ENCODE results near the gene HDGFL3. TPM values are rescaled to one million over a fixed set of nuclear protein-coding genes. Genes with fewer than 3 reads are reported as not detected.

HDGFL3 gene
- total RNA-seq, 1 donor from 2014 or later: 130 TPM

DNA sequence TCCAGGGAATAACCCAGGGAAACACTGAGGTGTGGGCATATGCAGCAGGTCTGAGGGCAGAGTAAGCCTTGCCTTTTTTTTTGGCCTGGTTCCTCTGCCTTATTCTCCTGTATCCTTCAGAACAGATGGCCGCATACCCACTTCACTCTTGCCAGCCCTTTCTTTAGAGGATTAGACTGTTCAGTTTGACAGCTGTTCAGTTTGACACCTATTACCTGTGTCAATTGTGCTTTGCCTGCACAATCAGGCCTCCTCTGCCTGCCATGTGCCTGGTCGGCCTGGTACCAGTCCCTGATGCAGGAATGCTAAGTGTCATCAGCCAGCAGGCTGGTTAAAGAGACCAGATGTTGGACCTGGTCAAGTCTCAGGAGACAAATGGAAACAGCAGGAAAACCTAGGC, 77.8 kb downstream of the HDGFL3 start:
- TF ChIP-seq, protein P1, sequence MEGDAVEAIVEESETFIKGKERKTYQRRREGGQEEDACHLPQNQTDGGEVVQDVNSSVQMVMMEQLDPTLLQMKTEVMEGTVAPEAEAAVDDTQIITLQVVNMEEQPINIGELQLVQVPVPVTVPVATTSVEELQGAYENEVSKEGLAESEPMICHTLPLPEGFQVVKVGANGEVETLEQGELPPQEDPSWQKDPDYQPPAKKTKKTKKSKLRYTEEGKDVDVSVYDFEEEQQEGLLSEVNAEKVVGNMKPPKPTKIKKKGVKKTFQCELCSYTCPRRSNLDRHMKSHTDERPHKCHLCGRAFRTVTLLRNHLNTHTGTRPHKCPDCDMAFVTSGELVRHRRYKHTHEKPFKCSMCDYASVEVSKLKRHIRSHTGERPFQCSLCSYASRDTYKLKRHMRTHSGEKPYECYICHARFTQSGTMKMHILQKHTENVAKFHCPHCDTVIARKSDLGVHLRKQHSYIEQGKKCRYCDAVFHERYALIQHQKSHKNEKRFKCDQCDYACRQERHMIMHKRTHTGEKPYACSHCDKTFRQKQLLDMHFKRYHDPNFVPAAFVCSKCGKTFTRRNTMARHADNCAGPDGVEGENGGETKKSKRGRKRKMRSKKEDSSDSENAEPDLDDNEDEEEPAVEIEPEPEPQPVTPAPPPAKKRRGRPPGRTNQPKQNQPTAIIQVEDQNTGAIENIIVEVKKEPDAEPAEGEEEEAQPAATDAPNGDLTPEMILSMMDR (IDR thresholded peaks at IDR 0.05; ENCODE audit: partially characterized antibody, unreplicated experiment): no peak
- no peak for DNase-seq
- Mint-ChIP-seq H3K27me3 (ENCODE audit: unreplicated experiment) (peaks cover 2% of the 10 kb centered on the region), H3K36me3 (ENCODE audit: unreplicated experiment) (no peaks in the 10 kb centered on the region), H3K4me1 (ENCODE audit: low read depth, unreplicated experiment) (peaks cover 9% of the 10 kb centered on the region), H3K9me3 (ENCODE audit: unreplicated experiment) (peaks cover 2% of the 10 kb centered on the region), H3K27ac (ENCODE audit: unreplicated experiment) (peak overlapping the region; percentile 72), H3K4me3 (ENCODE audit: unreplicated experiment) (peak overlapping the region; percentile 43)

DNA sequence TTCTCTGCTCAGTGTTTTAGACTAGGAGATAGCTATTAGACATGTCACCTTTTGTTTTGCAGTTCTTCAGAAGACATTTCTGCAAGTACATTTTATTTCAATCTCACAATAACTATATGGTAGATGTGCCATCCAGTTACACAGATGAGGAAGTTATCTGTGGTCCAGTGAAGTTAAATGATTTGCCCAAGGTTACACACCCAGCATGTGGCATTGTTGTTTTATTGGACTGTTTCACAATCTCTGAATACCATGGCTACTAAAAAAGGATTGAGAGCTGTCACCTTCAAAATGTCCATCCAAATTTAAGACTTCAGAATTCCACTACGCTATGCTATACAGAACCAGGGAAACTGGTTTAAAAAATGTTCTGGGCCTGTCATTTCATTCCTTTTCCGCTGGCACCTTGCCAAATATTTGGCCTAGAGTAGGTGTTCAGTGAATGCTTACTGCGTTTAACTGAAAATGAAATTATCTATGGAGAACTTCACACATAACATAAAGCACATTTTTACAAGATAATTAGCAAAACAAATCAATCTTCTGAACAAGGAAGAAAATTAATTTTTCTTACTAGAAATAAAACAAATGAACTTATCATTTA, 80.0 kb downstream of the HDGFL3 start:
- TF ChIP-seq, protein P1 (IDR thresholded peaks at IDR 0.05; ENCODE audit: partially characterized antibody, unreplicated experiment): no peak
- no peak for DNase-seq
- Mint-ChIP-seq H3K36me3 (ENCODE audit: unreplicated experiment) (no peaks in the 10 kb centered on the region), H3K27ac (ENCODE audit: unreplicated experiment) (no peak overlapping the region), H3K4me1 (ENCODE audit: low read depth, unreplicated experiment) (peaks cover 9% of the 10 kb centered on the region), H3K9me3 (ENCODE audit: unreplicated experiment) (peaks cover 2% of the 10 kb centered on the region), H3K4me3 (ENCODE audit: unreplicated experiment) (no peak overlapping the region), H3K27me3 (ENCODE audit: unreplicated experiment) (peaks cover 2% of the 10 kb centered on the region)

DNA sequence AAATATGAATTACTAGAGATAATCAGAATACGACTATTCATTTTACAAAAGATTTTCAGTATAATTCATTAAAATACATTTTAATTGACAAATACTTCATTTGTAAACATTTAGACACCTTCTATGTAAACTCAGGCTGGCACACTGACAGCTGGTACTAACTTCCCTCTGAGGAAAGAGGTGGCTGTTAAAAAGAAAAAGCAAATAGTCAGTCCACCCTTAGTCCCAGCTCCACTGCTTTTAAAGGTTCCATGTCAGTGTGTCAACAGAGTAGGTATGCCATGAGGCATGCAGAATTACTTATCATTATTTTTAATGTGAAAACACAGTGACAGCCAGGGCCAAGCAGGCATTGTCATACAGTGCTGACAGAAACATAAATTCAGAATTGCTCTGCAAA, 84.1 kb downstream of the HDGFL3 start:
- H3K36me3 Mint-ChIP-seq (ENCODE audit: unreplicated experiment): no peaks in the 10 kb centered on the region
- no peak overlapping the region for H3K27ac Mint-ChIP-seq (ENCODE audit: unreplicated experiment)
- H3K4me1 Mint-ChIP-seq (ENCODE audit: low read depth, unreplicated experiment): no peaks in the 10 kb centered on the region
- H3K9me3 Mint-ChIP-seq (ENCODE audit: unreplicated experiment): no peaks in the 10 kb centered on the region
- no peak for DNase-seq
- peaks cover 2% of the 10 kb centered on the region for H3K27me3 Mint-ChIP-seq (ENCODE audit: unreplicated experiment)
- TF ChIP-seq, protein P1 (IDR thresholded peaks at IDR 0.05; ENCODE audit: partially characterized antibody, unreplicated experiment): no peak
- H3K4me3 Mint-ChIP-seq (ENCODE audit: unreplicated experiment): no peak overlapping the region

DNA sequence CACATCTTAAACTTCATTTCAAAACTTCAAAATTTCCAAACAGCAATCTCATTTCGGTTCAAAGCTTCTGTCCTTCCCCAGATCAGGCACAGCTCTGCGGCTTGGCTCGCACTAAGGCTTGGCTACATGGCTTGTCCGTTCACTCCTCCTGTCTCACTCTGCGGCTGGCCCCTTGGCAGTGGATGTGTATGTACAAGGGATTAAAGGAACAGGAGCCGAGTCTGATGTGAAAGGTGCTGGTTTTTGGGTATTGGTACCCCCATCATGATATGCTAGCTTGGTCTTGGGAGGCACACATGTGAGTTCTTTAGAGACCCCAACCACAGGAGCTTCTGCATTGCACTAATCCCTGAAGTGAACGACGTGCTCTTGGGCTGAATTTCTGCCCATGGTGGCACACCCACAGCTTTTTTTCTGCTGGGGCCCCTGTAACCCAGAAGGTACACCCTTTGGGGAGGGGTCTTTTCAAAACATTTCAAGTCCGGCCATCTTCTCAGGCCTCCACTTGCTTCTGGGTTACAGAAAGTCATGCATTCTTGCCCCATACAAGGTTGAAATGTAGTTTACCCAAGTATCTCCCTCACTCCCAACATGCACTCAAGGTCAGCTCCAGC, 87.5 kb downstream of the HDGFL3 start:
- peak overlapping the region; percentile 81 for H3K27ac Mint-ChIP-seq (ENCODE audit: unreplicated experiment)
- no peak for DNase-seq
- H3K4me1 Mint-ChIP-seq (ENCODE audit: low read depth, unreplicated experiment): no peaks in the 10 kb centered on the region
- H3K36me3 Mint-ChIP-seq (ENCODE audit: unreplicated experiment): no peaks in the 10 kb centered on the region
- no peaks in the 10 kb centered on the region for H3K9me3 Mint-ChIP-seq (ENCODE audit: unreplicated experiment)
- TF ChIP-seq, protein P1 (IDR thresholded peaks at IDR 0.05; ENCODE audit: partially characterized antibody, unreplicated experiment): no peak
- peaks cover 2% of the 10 kb centered on the region for H3K27me3 Mint-ChIP-seq (ENCODE audit: unreplicated experiment)
- H3K4me3 Mint-ChIP-seq (ENCODE audit: unreplicated experiment): no peak overlapping the region

DNA sequence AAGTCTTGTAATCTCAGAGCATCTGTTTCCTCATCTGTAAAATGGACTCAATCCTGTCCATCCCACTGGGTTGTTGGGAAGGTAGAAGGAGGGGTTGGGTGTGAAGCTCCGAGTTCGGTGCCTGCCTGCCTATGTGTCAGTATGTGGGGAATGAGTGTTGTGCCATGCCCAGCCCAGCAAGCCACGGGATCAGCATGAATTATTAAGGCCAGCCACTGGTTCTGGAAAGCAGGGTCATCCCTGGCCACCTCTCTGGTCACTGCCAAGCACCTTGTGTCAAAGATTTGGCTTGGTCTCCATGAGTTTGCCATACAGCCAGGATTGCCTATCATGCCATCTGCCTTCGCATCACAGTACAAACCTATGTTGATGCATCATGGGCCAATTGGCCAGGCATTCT, 88.7 kb downstream of the HDGFL3 start:
- no peaks in the 10 kb centered on the region for H3K4me1 Mint-ChIP-seq (ENCODE audit: low read depth, unreplicated experiment)
- H3K4me3 Mint-ChIP-seq (ENCODE audit: unreplicated experiment): no peak overlapping the region
- no peak overlapping the region for H3K27ac Mint-ChIP-seq (ENCODE audit: unreplicated experiment)
- no peak for DNase-seq
- no peaks in the 10 kb centered on the region for H3K36me3 Mint-ChIP-seq (ENCODE audit: unreplicated experiment)
- H3K27me3 Mint-ChIP-seq (ENCODE audit: unreplicated experiment): peaks cover 3% of the 10 kb centered on the region
- TF ChIP-seq, protein P1 (IDR thresholded peaks at IDR 0.05; ENCODE audit: partially characterized antibody, unreplicated experiment): no peak
- H3K9me3 Mint-ChIP-seq (ENCODE audit: unreplicated experiment): peaks cover 2% of the 10 kb centered on the region

Data from glutamatergic neuron (in vitro differentiated cells).